Fibroblast of villous mesenchyme (primary cell): Measurements from ENCODE around the gene AFMID. TPM values are rescaled to one million over a fixed set of nuclear protein-coding genes. Genes with fewer than 3 reads are reported as not detected.

Source experiments
- DNase-seq: peaks from one replicate; pipeline ENCODE4 v3.0.0-alpha.2; 2010; ENCODE audit warnings: low read depth
- H3K4me3 ChIP-seq: 2 replicates; pipeline ENCODE4 v1.5.1; 2011; ENCODE audit warnings: low read depth, mild to moderate bottlenecking, low read length
- total RNA-seq: library from RNA; depleted of rRNA; stranded (reverse); fragments of >200 nt; gene quantifications from 2 replicates; pipeline ENCODE4 v1.2.3, GENCODE V29; 2012
- TF ChIP-seq, protein P1 (sequence below): IDR thresholded peaks from 2 replicates; pipeline ENCODE4 v1.5.1; 2012; ENCODE audit warnings: low read depth, mild to moderate bottlenecking, low read length; ENCODE audit not compliant: insufficient read depth

AFMID gene
- total RNA-seq, 1 donor: 21.6 TPM

DNA sequence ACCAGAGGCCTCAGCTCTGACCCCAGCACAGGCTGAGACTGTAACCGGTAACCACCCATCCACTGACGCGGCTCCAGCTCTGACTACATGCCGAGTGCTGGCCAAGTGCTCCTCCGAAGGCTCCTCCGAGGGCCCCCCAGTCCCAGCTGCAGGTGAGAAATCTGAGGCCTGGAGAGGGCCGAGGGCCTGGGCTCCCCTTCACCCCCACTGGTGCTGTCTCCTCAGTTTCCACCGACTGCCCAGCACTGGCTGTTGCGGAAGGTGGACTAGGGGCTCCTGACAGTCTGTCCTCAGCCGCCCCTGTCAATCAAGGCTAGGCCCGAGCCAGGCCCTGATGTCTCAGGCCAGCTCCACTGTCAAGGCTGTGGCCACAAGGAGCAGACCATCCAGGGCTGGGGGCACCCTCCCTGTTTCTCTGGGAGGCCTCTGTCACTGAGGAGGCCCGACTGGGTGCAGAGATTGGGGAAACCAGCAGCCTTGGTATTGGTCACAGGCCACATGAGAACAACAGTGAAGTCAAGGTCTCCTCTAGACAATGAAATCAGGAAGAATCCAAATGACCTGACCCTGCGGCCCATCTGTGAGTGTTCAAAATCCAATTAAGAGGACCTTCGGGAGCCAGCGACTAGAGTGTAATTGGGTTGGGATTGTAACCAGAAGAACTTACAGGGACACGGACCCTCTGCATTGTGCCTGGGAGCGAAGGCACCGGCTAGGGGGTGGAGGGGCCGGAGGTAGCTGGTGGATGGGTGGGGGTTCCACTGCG lies 49.4 kb downstream of the AFMID start:
- TF ChIP-seq, protein P1, sequence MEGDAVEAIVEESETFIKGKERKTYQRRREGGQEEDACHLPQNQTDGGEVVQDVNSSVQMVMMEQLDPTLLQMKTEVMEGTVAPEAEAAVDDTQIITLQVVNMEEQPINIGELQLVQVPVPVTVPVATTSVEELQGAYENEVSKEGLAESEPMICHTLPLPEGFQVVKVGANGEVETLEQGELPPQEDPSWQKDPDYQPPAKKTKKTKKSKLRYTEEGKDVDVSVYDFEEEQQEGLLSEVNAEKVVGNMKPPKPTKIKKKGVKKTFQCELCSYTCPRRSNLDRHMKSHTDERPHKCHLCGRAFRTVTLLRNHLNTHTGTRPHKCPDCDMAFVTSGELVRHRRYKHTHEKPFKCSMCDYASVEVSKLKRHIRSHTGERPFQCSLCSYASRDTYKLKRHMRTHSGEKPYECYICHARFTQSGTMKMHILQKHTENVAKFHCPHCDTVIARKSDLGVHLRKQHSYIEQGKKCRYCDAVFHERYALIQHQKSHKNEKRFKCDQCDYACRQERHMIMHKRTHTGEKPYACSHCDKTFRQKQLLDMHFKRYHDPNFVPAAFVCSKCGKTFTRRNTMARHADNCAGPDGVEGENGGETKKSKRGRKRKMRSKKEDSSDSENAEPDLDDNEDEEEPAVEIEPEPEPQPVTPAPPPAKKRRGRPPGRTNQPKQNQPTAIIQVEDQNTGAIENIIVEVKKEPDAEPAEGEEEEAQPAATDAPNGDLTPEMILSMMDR: no peak
- H3K4me3 ChIP-seq: no peak overlapping the region
- no peak for DNase-seq

DNA sequence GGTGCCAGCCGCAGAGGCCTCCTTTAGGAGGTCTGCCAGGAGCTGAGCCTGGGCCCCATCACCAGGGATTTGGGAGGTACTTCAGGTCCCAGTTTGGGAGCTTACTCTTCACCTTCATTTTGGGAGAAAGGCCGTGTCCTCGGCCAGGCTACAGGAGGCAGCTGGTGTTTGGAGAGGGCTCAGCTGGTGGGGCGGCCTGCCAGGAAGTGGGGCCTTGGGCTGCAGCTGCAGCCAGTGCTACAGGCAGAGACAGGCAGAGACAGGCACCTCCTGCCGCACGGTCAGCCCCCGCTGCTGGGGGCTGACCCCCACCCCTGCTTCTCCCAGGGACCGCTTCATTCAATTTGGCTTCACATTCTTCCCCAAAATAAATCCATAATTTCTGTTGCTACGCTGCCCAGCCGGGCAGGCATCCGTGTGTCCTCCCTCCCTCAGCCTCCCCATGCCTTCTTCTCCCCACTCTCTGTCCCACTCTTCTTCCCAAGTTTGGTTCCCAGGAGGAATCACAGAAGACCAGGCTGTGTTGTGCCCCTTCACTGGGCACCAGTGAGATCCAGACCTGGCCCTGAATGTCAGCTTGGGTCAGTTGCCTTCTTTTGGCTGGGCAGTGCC lies 50.3 kb downstream of the AFMID start:
- no peak for DNase-seq
- TF ChIP-seq, protein P1: no peak
- H3K4me3 ChIP-seq: no peak overlapping the region

DNA sequence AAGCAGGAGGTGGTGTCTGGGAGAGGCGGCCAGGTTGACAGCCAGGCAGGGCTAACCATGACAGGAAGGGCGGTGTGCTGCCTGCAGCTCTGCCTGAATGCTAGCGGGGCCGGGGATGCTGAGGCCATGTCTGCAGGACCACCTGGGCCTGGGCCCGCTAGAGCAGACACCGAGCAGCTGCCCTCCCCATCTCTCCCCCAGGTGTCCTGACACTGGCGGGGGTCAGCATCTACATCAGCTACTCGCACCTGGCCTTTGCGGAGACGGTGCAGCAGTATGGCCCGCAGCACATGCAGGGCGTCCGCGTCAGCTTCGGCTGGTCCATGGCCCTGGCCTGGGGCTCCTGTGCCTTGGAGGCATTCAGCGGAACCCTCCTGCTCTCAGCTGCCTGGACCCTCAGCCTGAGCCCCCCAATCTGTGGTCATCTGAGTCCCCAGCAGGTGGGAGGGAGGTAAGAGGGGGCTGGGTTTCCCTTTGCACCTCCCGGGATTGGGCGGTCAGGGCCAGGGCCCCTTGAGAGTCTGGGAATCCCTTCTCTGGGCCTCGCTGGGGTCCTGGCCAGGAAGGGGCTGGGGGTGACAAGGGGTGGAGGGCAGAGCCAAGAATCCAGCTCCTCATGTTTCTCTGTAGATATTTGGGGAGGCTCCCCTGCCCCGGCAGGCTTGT lies 51.8 kb downstream of the AFMID start:
- no peak for DNase-seq
- TF ChIP-seq, protein P1: no peak
- H3K4me3 ChIP-seq: no peak overlapping the region

DNA sequence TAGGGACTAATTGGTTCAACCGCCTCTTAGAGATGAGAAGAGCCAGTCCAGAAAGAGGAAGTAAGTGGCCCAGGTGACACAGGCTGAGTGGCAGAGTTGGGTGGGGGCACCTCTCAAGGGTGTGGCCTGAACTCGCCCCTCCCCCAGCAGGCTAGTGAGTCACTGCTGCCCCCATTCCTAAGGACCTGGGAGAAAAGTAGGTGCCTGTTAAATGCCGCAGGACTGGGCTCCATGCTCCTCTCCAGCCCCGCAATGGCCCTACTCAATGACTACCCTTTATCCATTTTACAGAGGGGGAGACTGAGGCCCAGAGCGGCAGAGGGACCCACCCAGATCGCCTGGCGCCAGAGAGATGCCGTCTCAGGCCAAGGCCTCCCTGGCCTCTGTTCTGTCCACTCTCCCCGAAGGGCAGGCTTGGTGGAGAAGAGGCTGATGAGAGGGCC lies 52.3 kb downstream of the AFMID start:
- TF ChIP-seq, protein P1: no peak
- DNase-seq: no peak
- no peak overlapping the region for H3K4me3 ChIP-seq

DNA sequence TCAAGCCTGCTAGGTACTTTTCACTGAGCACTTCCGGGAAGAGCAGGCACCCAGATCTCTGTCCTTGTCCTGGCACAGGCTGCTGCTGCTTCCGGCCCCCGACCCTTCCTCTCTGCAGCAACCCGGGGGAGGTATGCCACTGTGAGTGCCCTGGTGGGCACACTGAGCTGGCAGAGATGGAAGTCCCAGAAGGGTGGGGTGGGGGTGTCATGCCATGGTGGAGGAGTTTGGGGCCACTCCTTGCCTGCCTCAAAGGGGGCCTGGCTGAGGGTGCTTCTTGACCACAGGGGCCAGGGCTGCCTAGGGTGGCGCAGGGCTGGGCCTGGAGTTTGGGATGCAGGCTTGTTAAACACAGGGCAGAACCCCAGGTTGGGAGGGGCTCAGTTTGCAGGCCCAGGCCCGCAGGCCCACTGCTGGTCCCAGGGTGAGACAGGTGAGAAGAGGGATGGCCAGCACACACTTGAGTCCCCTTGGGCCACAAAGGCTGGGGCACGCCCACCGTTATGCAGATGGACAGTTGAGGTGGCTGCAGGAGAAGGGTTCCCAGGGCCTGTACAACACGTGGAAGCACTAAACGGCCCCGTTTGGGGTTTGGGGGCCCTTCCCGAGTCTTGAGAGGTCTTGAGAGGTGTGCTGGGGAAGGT lies 53.0 kb downstream of the AFMID start:
- TF ChIP-seq, protein P1: no peak
- no peak overlapping the region for H3K4me3 ChIP-seq
- DNase-seq: no peak

DNA sequence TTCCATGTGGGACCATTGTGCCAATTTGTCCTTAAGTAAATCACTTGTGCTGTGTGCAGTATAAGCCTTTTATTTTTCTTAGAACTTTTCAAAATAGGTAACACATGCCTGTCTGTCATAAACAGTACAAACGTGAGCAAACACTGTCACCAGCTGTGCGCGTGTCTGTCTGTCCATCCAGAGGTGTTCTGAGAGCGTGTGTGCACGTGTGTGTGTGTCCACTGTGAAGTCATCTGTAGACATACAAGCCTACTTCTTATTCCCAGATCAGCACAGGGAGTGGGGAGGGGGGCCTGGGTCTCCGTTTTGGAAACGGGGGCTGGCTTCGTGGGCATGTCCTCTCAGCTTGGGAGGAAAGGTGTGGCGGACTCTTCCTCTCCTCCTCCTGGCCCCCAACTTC lies 53.7 kb downstream of the AFMID start:
- TF ChIP-seq, protein P1: no peak
- H3K4me3 ChIP-seq: no peak overlapping the region
- DNase-seq: no peak
